ENCODE measurements around the gene NBEA.
"Not testable (repeated sequence)": the region's sequence is repeated elsewhere in the genome, so short reads cannot be mapped to it uniquely, and the experiment has no call there.

NBEA gene, protein sequence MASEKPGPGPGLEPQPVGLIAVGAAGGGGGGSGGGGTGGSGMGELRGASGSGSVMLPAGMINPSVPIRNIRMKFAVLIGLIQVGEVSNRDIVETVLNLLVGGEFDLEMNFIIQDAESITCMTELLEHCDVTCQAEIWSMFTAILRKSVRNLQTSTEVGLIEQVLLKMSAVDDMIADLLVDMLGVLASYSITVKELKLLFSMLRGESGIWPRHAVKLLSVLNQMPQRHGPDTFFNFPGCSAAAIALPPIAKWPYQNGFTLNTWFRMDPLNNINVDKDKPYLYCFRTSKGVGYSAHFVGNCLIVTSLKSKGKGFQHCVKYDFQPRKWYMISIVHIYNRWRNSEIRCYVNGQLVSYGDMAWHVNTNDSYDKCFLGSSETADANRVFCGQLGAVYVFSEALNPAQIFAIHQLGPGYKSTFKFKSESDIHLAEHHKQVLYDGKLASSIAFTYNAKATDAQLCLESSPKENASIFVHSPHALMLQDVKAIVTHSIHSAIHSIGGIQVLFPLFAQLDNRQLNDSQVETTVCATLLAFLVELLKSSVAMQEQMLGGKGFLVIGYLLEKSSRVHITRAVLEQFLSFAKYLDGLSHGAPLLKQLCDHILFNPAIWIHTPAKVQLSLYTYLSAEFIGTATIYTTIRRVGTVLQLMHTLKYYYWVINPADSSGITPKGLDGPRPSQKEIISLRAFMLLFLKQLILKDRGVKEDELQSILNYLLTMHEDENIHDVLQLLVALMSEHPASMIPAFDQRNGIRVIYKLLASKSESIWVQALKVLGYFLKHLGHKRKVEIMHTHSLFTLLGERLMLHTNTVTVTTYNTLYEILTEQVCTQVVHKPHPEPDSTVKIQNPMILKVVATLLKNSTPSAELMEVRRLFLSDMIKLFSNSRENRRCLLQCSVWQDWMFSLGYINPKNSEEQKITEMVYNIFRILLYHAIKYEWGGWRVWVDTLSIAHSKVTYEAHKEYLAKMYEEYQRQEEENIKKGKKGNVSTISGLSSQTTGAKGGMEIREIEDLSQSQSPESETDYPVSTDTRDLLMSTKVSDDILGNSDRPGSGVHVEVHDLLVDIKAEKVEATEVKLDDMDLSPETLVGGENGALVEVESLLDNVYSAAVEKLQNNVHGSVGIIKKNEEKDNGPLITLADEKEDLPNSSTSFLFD (N-terminal part only)

DNA sequence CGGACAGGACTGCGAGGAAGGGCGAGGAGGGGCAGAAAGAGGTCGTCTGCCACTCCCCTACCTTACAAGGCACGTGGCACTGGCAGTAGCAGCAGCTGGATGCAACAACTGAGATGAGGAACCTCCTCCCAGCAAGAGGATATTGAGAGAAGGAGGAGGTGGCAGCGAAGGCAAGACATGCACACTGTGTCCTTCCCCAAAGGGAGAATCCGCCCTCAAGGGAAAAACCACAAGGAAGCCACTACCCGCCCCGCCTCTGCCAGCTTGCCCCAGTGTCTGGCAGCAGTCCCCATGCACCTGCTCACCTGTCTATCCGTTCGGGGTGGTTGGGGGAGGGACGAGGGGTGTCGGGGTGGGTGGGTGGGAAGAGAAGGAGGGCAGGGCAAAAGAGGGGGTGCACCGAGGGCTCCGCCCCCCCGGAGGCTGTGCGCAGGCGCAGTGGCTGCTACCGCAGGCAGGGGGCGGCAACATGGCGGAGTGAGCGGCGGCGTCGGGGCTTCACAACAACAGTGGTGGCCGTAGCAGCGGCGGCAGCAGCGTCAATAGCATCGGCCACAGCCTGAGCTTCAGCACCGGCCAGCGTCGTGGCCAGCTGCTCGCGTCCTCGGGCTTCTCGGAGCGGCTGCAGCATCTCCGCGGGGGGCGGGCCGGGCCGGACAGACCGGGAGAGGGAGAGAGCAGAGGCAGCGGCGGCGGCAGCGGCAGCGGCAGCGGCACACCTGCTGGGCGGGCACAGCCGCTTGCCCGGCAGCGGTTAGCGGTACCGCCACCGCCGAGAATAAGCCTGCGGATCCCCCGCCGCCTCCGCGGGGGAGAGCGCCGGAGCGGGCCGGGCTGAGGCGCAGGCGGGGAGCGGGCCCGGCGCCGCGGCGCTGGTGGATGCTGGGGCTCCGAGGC lies at the start of gene NBEA:
Gene NBEA (plus strand): TSS at position 436 of the 897 bp plus-strand sequence. CDS start 551 bp downstream, outside the sequence.
- peak; percentile 54 to 65 for DNase-seq

DNA sequence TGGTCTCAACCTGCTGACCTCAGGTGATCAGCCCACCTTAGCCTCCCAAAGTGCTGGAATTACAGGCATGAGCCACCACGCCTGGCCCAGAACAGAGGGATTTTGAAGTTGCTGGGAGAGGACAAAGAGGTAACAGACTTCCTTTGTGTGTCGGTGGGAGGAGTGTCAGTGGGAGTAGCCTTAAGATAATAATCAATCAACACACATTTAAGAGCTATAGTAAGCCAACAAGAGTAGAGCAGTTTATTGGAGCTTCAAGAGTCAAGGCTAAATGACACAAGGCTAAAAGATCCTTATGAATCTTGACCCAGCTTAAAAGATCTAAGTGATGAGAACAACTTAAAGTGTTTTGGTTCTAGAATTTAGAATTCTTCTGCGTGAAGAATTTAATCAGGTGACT lies 47.3 kb upstream of the NBEA start:
- DNase-seq: no peak

DNA sequence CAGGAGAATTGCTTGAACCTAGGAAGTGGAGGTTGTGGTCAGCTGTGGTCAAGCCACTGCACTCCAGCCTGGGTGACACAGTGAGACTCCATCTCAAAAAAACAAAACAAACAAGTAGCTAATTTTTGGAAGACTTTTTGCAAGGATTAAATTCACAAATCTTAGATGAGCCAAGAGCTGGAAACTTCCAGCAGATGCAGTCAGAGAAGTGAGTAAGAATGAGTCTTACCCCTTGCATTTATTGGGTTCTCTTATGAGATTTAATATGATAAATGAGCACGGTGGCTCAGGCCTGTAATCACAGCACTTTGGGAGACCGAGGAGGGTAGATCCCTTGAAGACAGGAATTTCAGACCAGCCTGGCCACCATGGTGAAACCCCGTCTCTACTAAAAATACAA lies 44.9 kb upstream of the NBEA start:
- no peak for DNase-seq

DNA sequence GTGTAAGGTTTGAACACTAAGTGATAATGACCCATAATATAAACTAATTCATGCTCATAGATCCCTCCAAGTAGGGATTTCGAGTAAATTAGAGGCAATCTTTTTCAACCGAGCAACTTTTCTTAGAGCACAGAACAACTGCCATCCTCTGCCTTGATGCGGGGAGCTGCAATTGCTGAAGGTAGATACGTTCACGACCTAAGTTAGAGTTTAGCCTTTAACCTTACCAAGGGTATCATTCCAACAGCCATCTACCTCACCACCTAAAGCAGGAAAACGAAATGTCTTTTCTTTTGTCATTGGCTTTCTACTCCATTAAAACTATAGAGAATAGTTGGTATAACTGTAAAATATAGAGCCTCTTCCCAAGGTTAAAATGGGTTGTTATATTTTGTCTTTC lies 42.2 kb upstream of the NBEA start:
- DNase-seq: no peak

DNA sequence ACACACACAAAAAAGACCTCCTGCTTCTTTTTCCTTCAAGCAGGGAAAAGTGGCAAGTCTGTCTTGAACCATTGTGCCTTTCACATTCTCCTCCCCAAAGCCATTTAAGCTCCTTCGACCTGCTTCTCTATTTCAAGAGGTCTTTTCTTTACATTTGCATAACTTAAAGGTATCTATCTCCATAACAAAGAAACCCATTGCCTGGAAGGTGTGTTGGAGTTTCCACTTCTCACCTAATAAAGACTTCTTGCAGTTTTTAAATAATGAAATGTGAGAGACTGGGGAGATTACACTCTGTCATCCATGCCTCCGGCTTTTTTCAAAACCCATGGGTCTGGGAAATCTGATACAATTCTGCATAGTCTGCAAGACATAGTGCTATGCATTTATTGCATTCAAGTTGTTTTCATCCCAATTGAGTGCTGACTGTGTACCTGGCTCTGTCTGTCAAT lies 41.8 kb upstream of the NBEA start:
- no peak for DNase-seq

DNA sequence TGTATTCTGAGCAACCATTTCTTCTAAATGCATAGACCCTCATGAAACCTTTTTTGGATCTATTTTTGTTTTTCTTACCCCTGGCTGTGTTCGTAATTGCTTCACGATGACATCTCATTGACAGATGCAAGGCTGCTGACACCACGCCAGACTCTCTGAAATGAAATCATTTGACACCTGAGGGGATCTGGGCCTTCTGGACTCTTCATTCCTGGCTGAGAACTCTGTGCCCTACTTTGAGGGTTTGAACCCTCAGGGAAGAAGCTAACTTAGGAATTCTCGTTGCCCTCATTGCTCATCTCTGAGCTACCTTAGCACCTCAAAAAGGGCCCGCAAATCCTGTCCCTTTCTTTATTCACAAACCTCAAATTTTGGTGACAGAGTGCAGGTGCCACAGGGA lies 40.5 kb upstream of the NBEA start:
- DNase-seq: no peak

DNA sequence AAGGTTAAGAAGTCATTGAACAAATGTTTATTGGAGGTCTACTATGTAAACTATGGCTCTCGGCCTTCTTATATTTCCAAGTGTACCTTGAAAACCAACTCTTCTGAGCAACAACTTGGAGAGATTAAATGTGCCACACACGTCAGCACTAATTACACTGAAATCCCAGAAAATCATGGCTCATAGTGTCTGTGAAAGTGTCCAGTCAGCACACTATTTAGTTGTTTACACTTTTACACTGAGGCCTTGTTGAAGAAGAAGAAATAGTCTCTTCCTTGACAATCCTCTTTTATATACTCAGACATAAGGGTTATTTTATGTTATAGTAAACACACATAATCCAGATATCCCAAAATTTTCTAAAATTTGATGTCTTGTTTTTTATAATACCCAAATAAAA lies 30.9 kb upstream of the NBEA start:
- DNase-seq: no peak

DNA sequence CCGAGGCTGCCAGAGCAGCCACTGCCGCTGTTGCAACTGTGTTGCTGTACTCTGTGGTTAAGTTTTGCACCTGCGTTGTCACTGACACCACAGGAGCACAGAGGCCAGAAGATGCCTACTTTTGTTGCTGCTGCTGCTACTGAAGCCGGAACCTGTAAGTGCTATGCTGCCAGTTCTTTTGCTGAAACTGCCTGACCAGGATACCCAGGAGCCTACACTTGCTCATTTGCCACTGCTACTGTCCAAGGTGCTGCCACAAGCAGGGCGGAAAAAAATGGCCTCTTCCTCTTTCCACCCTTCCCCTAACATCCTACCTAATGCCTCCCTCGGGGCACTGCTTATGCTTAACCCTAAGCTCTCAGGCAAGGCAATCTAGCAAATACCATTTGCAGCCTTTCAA lies 29.0 kb upstream of the NBEA start:
- no peak for DNase-seq

DNA sequence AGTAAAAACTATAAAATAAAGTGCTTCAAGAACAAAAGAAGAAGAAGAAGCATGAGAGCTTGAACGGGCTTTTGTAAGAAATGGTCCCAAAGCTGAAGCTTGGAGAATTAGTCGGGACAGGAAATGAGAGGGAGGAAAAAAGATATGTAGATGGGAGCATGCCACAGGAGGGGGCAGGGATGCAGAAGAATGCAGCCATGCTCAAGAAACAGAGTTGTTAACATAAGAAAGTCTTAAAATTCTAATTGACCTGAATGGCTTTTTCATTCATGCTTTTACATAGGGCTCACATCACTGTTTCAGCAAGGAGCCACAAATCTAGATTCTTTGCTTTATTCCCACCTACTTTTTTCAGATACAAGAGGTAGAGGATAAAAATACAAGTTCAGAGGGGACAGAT lies 27.7 kb upstream of the NBEA start:
- no peak for DNase-seq

DNA sequence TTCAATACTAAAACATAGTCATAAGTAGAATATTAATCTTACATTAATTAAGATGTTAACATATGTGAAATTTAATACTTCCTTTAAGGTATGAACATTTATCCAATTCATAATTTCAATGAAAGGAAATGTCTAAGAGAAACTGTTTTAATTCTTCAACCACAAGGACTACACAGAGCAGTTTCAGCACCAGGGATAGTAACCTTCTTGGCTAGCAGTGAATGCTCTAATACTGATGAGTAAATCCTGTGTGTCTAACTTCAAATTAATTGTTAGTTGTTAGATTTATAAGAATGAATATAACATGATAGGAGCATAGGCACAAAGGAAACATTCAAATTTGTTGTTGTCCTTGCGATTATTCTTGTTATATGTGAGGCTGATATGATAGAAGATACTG lies 15.6 kb upstream of the NBEA start:
- DNase-seq: no peak

DNA sequence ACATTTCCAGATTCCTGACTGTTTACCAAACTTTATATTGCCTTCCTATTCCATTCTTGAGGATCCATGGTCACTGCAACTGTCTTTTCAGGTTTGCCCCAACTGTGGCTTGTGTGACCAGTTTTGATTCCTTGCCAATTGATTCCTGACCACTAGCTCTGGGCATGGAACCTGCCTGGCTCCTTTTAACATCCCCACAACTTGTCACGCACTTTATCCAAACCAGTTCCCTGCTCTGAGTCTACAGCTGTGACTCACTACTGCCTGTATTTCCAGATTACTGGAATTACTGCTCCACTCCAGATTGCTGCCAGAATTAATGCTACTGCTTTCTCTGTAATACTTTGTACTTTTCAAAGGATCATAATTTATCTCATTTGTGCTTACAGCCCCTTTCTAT lies 13.4 kb upstream of the NBEA start:
- DNase-seq: not testable (repeated sequence)

DNA sequence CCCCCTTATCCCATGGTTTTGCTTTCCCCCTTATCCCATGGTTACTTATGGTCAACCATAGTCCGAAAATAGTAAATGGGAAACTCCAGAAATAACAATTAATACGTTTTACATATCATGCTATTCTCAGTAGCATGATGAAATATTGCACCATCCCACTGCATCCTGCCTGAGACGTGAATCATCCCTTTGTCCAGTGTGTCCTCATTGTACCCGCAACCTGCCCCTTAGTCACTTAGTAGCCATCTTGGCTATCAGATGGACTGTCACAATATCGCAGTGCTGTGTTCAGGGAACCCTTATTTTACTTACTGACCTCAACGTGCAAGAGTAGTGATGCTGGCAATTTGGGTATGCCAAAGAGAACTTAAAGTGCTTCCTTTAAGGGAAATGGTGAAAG lies 10.5 kb upstream of the NBEA start:
- DNase-seq: no peak

DNA sequence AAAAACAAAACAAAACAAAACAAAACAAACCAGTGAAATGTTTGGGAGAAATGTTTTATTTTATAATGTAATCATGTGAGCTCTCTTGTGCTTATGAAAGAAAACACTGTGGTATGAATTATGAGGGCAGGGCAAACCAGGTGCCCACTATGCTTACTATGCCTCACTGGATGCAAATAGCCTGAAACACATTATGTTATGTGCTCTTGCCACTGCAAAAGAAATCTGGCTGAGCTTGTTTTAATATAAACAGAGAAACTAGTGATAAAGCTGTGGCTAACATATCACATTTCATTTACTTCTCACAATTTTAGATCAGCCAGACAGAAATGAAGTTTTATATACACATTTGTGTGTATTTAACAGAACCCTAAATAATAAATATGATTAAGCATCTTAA lies 8.7 kb upstream of the NBEA start:
- no peak for DNase-seq

DNA sequence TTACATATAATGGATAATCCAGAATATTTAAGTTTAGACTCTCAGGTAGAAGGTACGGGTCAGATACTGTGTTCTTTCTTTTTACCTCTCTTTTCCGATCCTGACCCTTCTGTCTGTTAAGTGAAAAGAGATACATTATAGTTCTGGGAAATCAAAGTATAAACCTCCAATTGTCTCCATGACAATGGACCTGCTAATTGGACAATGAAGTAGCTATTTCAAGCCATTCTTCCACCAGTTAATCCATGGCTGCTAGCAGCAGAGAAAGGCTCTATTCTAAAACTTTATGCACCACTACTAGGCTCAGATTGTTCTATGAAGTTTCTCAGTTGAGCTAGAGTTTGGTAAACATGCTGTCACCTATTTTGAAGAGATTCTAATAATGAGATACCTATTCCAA lies 8.3 kb upstream of the NBEA start:
- no peak for DNase-seq

DNA sequence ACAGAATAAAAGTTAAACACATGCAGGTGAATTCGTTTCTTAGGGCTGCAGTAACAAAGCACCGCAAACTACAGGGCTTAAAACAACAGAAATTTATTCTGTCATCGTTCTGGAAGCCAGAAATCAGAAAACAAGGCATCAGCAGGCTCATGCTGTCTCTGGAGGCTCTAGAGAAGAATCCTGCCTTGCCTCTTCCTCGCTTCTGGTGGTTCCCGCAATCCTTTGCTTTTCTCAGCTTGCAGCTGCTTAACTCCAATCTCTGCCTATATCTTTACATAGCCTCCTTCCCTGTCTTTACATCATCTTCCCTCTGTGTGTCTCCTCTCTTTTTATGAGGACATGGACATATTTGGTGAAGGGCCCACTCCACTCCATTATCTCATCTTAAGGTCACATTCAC lies 6.2 kb upstream of the NBEA start:
- DNase-seq: no peak

DNA sequence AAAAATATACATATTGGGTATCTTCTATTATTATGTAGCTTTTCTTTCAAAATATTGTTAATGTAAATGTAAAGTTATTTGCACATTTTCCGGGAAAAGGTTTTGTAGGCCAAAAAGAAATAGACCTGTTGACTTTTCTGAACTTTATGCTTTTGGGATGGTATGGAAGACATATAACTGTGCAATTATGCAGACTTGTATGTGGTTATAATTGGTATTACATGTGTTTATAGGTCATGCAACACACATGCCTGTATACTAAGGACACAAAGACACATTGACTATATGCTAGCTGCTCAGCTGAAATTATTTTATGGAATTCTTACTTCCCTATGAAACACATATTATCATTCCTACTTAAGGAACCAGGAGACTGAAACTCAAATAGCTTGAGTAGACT lies 2.3 kb upstream of the NBEA start:
- no peak for DNase-seq

DNA sequence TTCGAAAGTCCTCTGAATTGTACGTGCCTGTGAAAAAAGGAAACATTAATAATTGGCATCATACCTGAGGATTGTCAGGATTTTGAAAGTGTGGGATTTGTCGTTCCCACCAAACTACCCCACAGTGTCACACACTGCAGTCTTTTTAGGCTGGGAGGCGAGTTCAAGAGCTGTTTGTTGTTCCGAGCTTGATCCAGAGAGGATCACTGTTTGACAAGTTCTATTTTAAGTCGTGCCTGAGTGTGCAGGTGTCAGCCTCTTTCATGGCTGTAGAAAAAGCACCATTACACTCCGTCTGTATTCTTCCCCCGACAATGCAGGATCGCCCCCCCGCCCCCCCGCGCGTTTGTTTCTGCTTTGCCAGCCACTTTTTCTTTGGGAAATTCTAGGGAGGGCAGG lies 635 bp upstream of the NBEA start:
- no peak for DNase-seq

DNA sequence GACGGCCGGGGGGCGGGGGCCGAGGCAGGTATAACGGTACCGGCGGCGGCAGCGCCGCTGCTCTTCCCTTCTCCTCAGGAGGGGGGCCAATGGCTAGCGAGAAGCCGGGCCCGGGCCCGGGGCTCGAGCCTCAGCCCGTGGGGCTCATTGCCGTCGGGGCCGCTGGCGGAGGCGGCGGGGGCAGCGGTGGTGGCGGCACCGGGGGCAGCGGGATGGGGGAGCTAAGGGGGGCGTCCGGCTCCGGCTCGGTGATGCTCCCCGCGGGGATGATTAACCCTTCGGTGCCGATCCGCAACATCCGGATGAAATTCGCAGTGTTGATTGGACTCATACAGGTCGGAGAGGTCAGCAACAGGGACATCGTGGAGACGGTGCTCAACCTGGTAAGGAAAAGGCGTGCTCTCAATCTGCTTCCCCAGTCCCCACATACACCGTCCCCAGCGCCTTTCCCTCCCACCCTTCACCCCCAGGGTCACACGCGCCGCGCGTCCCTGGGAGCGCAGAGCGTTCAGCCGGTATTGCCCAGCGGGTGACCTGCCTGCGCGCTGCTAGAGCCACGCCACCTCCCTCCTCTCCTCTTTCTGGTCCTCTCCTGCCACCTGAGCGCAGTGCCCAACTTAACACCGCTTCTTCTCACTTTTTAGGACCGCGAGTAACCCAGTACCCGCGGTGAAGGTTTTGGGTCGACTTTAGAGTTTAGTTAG lies 814 bp downstream of the NBEA start:
- peak in 1 of 2 donors; percentile 1 for DNase-seq

DNA sequence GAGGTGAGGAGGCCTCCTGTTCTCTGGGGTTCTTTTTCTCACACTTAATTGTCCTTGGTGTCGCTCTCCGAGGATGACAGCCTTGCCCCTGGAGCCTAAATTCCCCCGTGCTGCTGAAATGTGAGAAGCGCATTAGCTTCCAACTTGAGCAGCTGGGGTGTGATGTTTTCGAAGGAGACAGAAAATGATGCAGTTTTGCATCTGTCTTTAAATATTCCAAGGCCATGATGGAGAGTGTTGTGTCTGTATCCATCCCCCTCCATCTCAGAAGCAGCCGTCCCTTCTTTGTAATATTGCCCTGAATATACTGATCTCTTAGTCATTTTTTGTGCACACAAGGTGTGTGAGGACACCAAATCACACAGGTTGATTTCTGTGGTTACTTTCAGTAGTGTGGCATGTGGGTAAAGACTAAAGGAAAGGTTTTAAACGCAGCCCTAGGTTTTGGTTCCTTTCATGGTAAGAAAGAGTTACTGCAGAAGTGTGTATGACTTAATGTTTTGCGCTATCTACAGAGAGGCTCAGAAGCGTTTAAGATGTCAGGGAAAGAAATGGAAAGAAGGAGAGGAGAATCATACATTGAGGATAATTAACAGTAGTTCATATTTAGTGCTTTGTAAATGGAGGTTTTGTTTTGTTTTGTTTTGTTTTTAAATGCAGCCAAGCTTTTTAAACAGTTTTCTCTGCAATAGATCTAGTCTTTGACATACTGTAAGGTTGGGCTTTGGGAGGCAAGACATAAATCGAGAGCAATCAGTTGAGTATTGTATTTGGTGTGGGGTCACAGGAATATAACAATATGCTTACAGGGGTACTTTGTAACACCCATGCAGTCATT lies 1.6 kb downstream of the NBEA start:
- DNase-seq: peak in 1 of 2 donors; percentile 0

DNA sequence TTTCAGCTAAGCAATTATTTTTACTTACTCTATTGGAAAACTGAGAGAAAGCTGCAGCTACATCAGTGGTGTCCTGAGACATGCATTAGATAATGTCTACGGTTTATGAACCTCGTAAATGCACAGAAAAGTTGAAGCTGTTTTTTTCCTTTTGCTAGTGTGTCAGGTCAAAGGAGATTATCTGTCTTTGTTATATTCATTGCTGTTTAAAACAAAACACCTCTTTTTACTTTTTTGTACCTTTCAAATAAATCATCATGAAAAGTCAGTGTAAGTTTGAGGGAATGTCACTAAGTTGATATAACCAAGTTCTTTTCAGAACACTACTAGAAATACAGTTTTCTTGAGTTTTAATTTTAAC lies 2.2 kb downstream of the NBEA start:
- DNase-seq: no peak

DNA sequence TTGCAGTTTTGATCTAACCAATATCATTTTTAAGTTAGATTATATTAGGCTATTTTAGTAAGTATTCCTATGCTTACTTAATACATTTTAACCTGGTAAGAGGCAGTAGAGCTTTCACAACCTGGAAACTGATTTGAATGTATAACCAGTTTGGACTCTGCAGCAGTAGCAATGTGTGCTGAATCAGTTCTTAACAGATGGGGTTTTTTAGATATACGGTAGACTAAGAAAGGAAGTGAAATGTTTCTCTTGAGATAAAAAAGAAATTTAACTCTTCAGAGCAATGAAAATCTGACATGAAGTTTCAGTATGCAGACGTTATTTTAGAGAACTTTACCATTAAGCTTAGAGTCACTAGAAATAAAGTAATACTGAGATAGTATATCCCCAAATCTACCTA lies 2.7 kb downstream of the NBEA start:
- no peak for DNase-seq
